GM23248 (cell line): Measurements from ENCODE around the gene PXDC1.

Experiments
- EZH2 ChIP-seq: fragments of 200-600 bp; sonication (generic); IDR thresholded peaks from 2 replicates; pipeline ENCODE4 v1.6.1; 2018; ENCODE audit warnings: antibody characterized with exemption, mild to moderate bottlenecking; ENCODE audit not compliant: insufficient read depth, poor library complexity, severe bottlenecking
- EZH2phosphoT487 ChIP-seq: fragments of 200-600 bp; sonication (generic); IDR thresholded peaks from 2 replicates; pipeline ENCODE4 v1.6.1; 2018; ENCODE audit warnings: antibody characterized with exemption, moderate library complexity, mild to moderate bottlenecking, low read depth; ENCODE audit not compliant: insufficient read depth

DNA sequence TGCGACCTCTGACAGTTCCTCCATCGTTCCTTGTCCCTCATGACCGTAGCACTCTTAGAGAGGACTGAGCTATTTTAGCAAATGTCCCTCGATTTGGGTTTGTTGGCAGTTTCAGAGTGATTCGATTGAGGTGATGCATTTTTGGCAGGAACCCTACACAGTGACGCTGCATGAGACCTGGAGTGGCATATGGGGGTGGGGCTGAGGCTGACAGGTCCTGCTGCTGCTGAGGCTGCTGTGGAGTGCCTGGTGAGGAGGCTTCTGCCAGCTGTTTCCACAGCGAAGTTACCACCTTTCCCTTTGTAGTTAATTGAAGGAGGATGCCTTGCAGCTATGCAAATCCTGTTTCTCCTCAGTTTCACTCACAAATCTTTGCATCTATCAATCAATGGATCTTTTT lies 19.8 kb downstream of the PXDC1 start:
- TF ChIP-seq EZH2 (no peak), EZH2phosphoT487 (no peak)
